ENCODE measurements around the gene TRAF3IP1.
"Not testable (repeated sequence)": the region's sequence is repeated elsewhere in the genome, so short reads cannot be mapped to it uniquely, and the experiment has no call there.

Gene TRAF3IP1

DNA sequence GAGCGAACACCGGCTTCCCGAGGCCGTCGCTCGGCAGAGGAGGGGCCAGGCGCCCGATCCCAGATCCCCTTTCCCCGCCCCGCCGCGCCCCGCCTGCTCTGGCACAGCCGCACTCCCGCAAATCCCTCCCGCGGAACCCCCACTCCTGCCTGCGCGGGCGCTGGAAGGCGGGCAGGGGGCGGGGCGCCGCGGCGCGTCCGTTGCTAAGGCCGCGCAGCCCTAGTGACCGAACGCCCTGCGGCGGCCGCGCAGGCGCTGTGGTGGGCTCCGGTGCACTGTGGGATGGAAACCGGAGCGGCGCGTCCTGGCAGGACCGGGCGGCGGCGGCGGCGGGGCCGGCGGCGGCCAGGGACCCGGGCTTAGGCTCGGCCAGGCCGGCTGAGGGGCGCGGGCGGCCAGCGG is at the start of gene TRAF3IP1:
TSS of gene TRAF3IP1 (plus strand) at position 273 of the 402 bp plus-strand sequence. CDS start 145 bp downstream, outside the sequence.
- peak; percentile 27 for TF ChIP-seq CTCF (IDR thresholded peaks at IDR 0.05)
- Histone ChIP-seq H3K4me1 (ENCODE audit: control insufficient read depth in 1 of 2, insufficient read depth in 1 of 2, low read depth in 1 of 2, low read length in 1 of 2) (peaks cover 11 to 12% of the 10 kb centered on the region in 2 experiments), H3K27me3 (peaks cover 61% of the 10 kb centered on the region), H3K36me3 (no peaks in the 10 kb centered on the region), H3K9me3 (no peaks in the 10 kb centered on the region), H3K27ac (peak within 1 kb of the TSS; percentile 10), H3K4me3 (ENCODE audit: low read depth in 1 of 2, low read length in 1 of 2) (peak within 1 kb of the TSS; percentile 63 to 67)

- peaks cover 28 to 36% of the 10 kb centered on the region in 2 experiments for H3K4me1 ChIP-seq (ENCODE audit: control insufficient read depth in 1 of 2, insufficient read depth in 1 of 2, low read depth in 1 of 2, low read length in 1 of 2)
- H3K4me3 ChIP-seq (ENCODE audit: low read depth in 1 of 2, low read length in 1 of 2): no peak overlapping the region
- H3K27ac ChIP-seq: no peak overlapping the region
- TF ChIP-seq CTCF (IDR thresholded peaks at IDR 0.05): no peak
- no peaks in the 10 kb centered on the region for H3K27me3 ChIP-seq
- peaks cover 17% of the 10 kb centered on the region for H3K36me3 ChIP-seq
- H3K9me3 ChIP-seq: no peaks in the 10 kb centered on the region
Observed at GRCh38 chr2:238270606-238271005, 49.7 kb upstream of the TRAF3IP1 start.

GRCh38 chr2:238271061-238271554 is 49.2 kb upstream of the TRAF3IP1 start:
- no peak overlapping the region for H3K4me3 ChIP-seq (ENCODE audit: low read depth in 1 of 2, low read length in 1 of 2)
- no peaks in the 10 kb centered on the region for H3K9me3 ChIP-seq
- H3K36me3 ChIP-seq: peaks cover 18% of the 10 kb centered on the region
- no peaks in the 10 kb centered on the region for H3K27me3 ChIP-seq
- no peak for TF ChIP-seq CTCF (IDR thresholded peaks at IDR 0.05)
- H3K4me1 ChIP-seq (ENCODE audit: control insufficient read depth in 1 of 2, insufficient read depth in 1 of 2, low read depth in 1 of 2, low read length in 1 of 2): peaks cover 28 to 36% of the 10 kb centered on the region in 2 experiments
- no peak overlapping the region for H3K27ac ChIP-seq

GRCh38 chr2:238271686-238272085 is 48.6 kb upstream of the TRAF3IP1 start:
- H3K4me1 ChIP-seq (ENCODE audit: control insufficient read depth in 1 of 2, insufficient read depth in 1 of 2, low read depth in 1 of 2, low read length in 1 of 2): peaks cover 28 to 36% of the 10 kb centered on the region in 2 experiments
- H3K36me3 ChIP-seq: peaks cover 24% of the 10 kb centered on the region
- H3K9me3 ChIP-seq; H3K4me3 ChIP-seq (ENCODE audit: low read depth in 1 of 2, low read length in 1 of 2); H3K27me3 ChIP-seq: not testable (repeated sequence)
- H3K27ac ChIP-seq: peak overlapping the region; percentile 75

- Histone ChIP-seq H3K36me3 (peaks cover 23% of the 10 kb centered on the region), H3K27ac (peak overlapping the region; percentile 75), H3K9me3 (no peaks in the 10 kb centered on the region), H3K4me1 (ENCODE audit: control insufficient read depth in 1 of 2, insufficient read depth in 1 of 2, low read depth in 1 of 2, low read length in 1 of 2) (peaks cover 28 to 36% of the 10 kb centered on the region in 2 experiments), H3K4me3 (ENCODE audit: low read depth in 1 of 2, low read length in 1 of 2) (no peak overlapping the region), H3K27me3 (no peaks in the 10 kb centered on the region)
- no peak for TF ChIP-seq CTCF (IDR thresholded peaks at IDR 0.05)
Observed at GRCh38 chr2:238272156-238272555, 48.2 kb upstream of the TRAF3IP1 start.

- not testable (repeated sequence) for H3K27me3 ChIP-seq, H3K9me3 ChIP-seq
- Histone ChIP-seq H3K4me1 (ENCODE audit: control insufficient read depth in 1 of 2, insufficient read depth in 1 of 2, low read depth in 1 of 2, low read length in 1 of 2) (peaks cover 28 to 36% of the 10 kb centered on the region in 2 experiments), H3K36me3 (peaks cover 10% of the 10 kb centered on the region), H3K4me3 (ENCODE audit: low read depth in 1 of 2, low read length in 1 of 2) (peak overlapping the region in 1 of 2 experiments; percentile 24), H3K27ac (peak overlapping the region; percentile 75)
Observed at GRCh38 chr2:238273433-238273832, 46.9 kb upstream of the TRAF3IP1 start.

All from neutrophil (primary cell).